IgD-negative memory B cell (primary cell): ENCODE results near the gene ZNF570. TPM values are rescaled to one million over a fixed set of nuclear protein-coding genes. Genes with fewer than 3 reads are reported as not detected.

Source experiments
- H3K27ac Mint-ChIP-seq, 3 donors: one replicate each; pipeline ENCODE4 v1.8.0; 2020 to 2022; ENCODE audit warnings: mild to moderate bottlenecking in 3 of 3, mixed read lengths in 3 of 3, moderate library complexity in 1 of 3
- H3K27me3 Mint-ChIP-seq: one replicate; pipeline ENCODE4 v1.8.0; 2021; ENCODE audit warnings: mixed read lengths
- H3K36me3 Mint-ChIP-seq: one replicate; pipeline ENCODE4 v1.8.0; 2020; ENCODE audit warnings: mild to moderate bottlenecking, mixed read lengths
- H3K4me1 Mint-ChIP-seq, 3 donors: one replicate each; pipeline ENCODE4 v1.8.0; 2020 to 2022; ENCODE audit warnings: mixed read lengths in 3 of 3, mild to moderate bottlenecking in 1 of 3
- H3K4me3 Mint-ChIP-seq, 4 donors: one replicate each; pipeline ENCODE4 v1.8.0; 2020 to 2022; ENCODE audit warnings: mild to moderate bottlenecking in 4 of 4, mixed read lengths in 4 of 4, moderate library complexity in 3 of 4
- H3K9me3 Mint-ChIP-seq, 3 donors: one replicate each; pipeline ENCODE4 v1.8.0; 2020 to 2021; ENCODE audit warnings: mixed read lengths in 3 of 3, mild to moderate bottlenecking in 1 of 3
- polyA plus RNA-seq: library from polyadenylated mRNA; unstranded; fragments of 300-500 nt; fragmentation: Illumina TruSeq; gene quantifications from one replicate; pipeline ENCODE4 v1.2.3, GENCODE V29; 2021

Gene ZNF570
- polyA plus RNA-seq = 4.3 TPM

GRCh38 chr19:37468961-37469777 is at the start of gene ZNF570:
TSS of gene ZNF570 (plus strand) at chr19:37469356. CDS start at chr19:37470355, 999 bp downstream.
- Mint-ChIP-seq H3K4me1 (peaks cover 23 to 31% (median 23%) of the 10 kb centered on the region in 3 donors), H3K36me3 (peaks cover 13% of the 10 kb centered on the region), H3K27me3 (no peaks in the 10 kb centered on the region), H3K4me3 (peak within 1 kb of the TSS; percentile 94 to 99 (median 98)), H3K27ac (peak within 1 kb of the TSS; percentile 94 to 99 (median 99)), H3K9me3 (peaks cover 3 to 11% (median 10%) of the 10 kb centered on the region in 3 donors)

GRCh38 chr19:37452500-37453245 is 16.5 kb upstream of the ZNF570 start:
- Mint-ChIP-seq H3K27ac (no peak overlapping the region), H3K4me1 (peaks cover 0 to 3% (median 0%) of the 10 kb centered on the region in 3 donors), H3K9me3 (peaks cover 9 to 61% (median 55%) of the 10 kb centered on the region in 3 donors), H3K27me3 (no peaks in the 10 kb centered on the region), H3K4me3 (no peak overlapping the region), H3K36me3 (peaks cover 23% of the 10 kb centered on the region)

- H3K4me3 Mint-ChIP-seq = peak overlapping the region; percentile 94 to 97 (median 96)
- H3K4me1 Mint-ChIP-seq = peaks cover 23 to 31% (median 23%) of the 10 kb centered on the region in 3 donors
- H3K27me3 Mint-ChIP-seq = no peaks in the 10 kb centered on the region
- H3K27ac Mint-ChIP-seq = peak overlapping the region; percentile 87 to 99 (median 93)
- peaks cover 13% of the 10 kb centered on the region for H3K36me3 Mint-ChIP-seq
- H3K9me3 Mint-ChIP-seq = peaks cover 3 to 11% (median 10%) of the 10 kb centered on the region in 3 donors
These were observed 2.8 kb upstream of the ZNF570 start for GRCh38 chr19:37466277-37466797.

GRCh38 chr19:37466798-37467607 is 2.2 kb upstream of the ZNF570 start, which contains the start of gene ZNF569:
TSS of gene ZNF569 (minus strand) at chr19:37467444. CDS start at chr19:37444921, 22,523 bp downstream.
- Mint-ChIP-seq H3K27me3 (no peaks in the 10 kb centered on the region), H3K4me3 (peak within 1 kb of the TSS; percentile 94 to 97 (median 96)), H3K27ac (peak within 1 kb of the TSS; percentile 87 to 99 (median 93)), H3K36me3 (peaks cover 13% of the 10 kb centered on the region), H3K9me3 (peaks cover 3 to 11% (median 10%) of the 10 kb centered on the region in 3 donors), H3K4me1 (peaks cover 23 to 31% (median 23%) of the 10 kb centered on the region in 3 donors)

- Mint-ChIP-seq H3K36me3 (peaks cover 13% of the 10 kb centered on the region), H3K27me3 (no peaks in the 10 kb centered on the region), H3K4me1 (peaks cover 23 to 31% (median 23%) of the 10 kb centered on the region in 3 donors), H3K4me3 (peak overlapping the region; percentile 94 to 97 (median 96)), H3K9me3 (peaks cover 3 to 11% (median 10%) of the 10 kb centered on the region in 3 donors), H3K27ac (peak overlapping the region; percentile 87 to 99 (median 93))
These were observed 1.5 kb upstream of the ZNF570 start for GRCh38 chr19:37467608-37468090.

- Mint-ChIP-seq H3K27ac (peak overlapping the region; percentile 80 to 99 (median 94)), H3K4me3 (peak overlapping the region; percentile 70 to 98 (median 96)), H3K27me3 (no peaks in the 10 kb centered on the region), H3K9me3 (peaks cover 3 to 6% (median 4%) of the 10 kb centered on the region in 3 donors), H3K36me3 (peaks cover 5% of the 10 kb centered on the region), H3K4me1 (peaks cover 21 to 31% (median 23%) of the 10 kb centered on the region in 3 donors)
These were observed 1.1 kb downstream of the ZNF570 start for GRCh38 chr19:37470216-37470615.

- Mint-ChIP-seq H3K4me1 (peaks cover 17 to 23% (median 17%) of the 10 kb centered on the region in 3 donors), H3K4me3 (no peak overlapping the region), H3K9me3 (peaks cover 8 to 18% (median 16%) of the 10 kb centered on the region in 3 donors), H3K27me3 (no peaks in the 10 kb centered on the region), H3K27ac (no peak overlapping the region), H3K36me3 (peaks cover 18% of the 10 kb centered on the region)
These were observed 3.0 kb downstream of the ZNF570 start for GRCh38 chr19:37472165-37472564.

- Mint-ChIP-seq H3K4me3 (peak overlapping the region in 1 of 4 donors; percentile 51), H3K4me1 (peaks cover 0 to 3% (median 0%) of the 10 kb centered on the region in 3 donors), H3K9me3 (peaks cover 20 to 54% (median 45%) of the 10 kb centered on the region in 3 donors), H3K27me3 (no peaks in the 10 kb centered on the region), H3K36me3 (peaks cover 31% of the 10 kb centered on the region), H3K27ac (no peak overlapping the region)
These were observed 15.4 kb downstream of the ZNF570 start for GRCh38 chr19:37484406-37485168.

- peaks cover 9% of the 10 kb centered on the region for H3K36me3 Mint-ChIP-seq
- H3K4me3 Mint-ChIP-seq = no peak overlapping the region
- no peaks in the 10 kb centered on the region for H3K4me1 Mint-ChIP-seq
- H3K27ac Mint-ChIP-seq = no peak overlapping the region
- no peaks in the 10 kb centered on the region for H3K27me3 Mint-ChIP-seq
- H3K9me3 Mint-ChIP-seq = peaks cover 20 to 32% (median 30%) of the 10 kb centered on the region in 3 donors
These were observed 23.1 kb downstream of the ZNF570 start for GRCh38 chr19:37492213-37492612.

- Mint-ChIP-seq H3K27ac (no peak overlapping the region), H3K9me3 (peaks cover 7 to 18% (median 18%) of the 10 kb centered on the region in 3 donors), H3K27me3 (no peaks in the 10 kb centered on the region), H3K4me3 (no peak overlapping the region), H3K4me1 (no peaks in the 10 kb centered on the region), H3K36me3 (peaks cover 11% of the 10 kb centered on the region)
These were observed 36.8 kb downstream of the ZNF570 start for GRCh38 chr19:37505958-37506386.

GRCh38 chr19:37506387-37507166 is 37.4 kb downstream of the ZNF570 start, which contains the start of gene ZNF793:
TSS of gene ZNF793 (plus strand) at chr19:37506939. CDS start at chr19:37523440, 16,501 bp downstream.
- Mint-ChIP-seq H3K4me3 (no peak within 1 kb of the TSS), H3K9me3 (peaks cover 7 to 18% (median 18%) of the 10 kb centered on the region in 3 donors), H3K4me1 (no peaks in the 10 kb centered on the region), H3K36me3 (peaks cover 13% of the 10 kb centered on the region), H3K27me3 (no peaks in the 10 kb centered on the region), H3K27ac (no peak within 1 kb of the TSS)

- Mint-ChIP-seq H3K4me3 (no peak overlapping the region), H3K27ac (no peak overlapping the region), H3K36me3 (peaks cover 19% of the 10 kb centered on the region), H3K4me1 (no peaks in the 10 kb centered on the region), H3K9me3 (peaks cover 7 to 13% (median 13%) of the 10 kb centered on the region in 3 donors), H3K27me3 (no peaks in the 10 kb centered on the region)
These were observed 38.0 kb downstream of the ZNF570 start for GRCh38 chr19:37507167-37507464.

GRCh38 chr19:37511186-37511585 is 42.0 kb downstream of the ZNF570 start:
- no peak overlapping the region for H3K4me3 Mint-ChIP-seq
- peaks cover 34% of the 10 kb centered on the region for H3K36me3 Mint-ChIP-seq
- H3K4me1 Mint-ChIP-seq = no peaks in the 10 kb centered on the region
- H3K27ac Mint-ChIP-seq = no peak overlapping the region
- no peaks in the 10 kb centered on the region for H3K27me3 Mint-ChIP-seq
- peaks cover 3 to 25% (median 13%) of the 10 kb centered on the region in 3 donors for H3K9me3 Mint-ChIP-seq
